H1 (cell line): ENCODE measurements around the gene TRIM65. TPM values are rescaled to one million over a fixed set of nuclear protein-coding genes. Genes with fewer than 3 reads are reported as not detected.

Experiments
- CTCF ChIA-PET: fragments of 300-600 bp; sonication (Branson Sonifier 250); formaldehyde crosslinking; loops from one replicate; lab custom pipeline; 2021; ENCODE audit not compliant: partially characterized antibody; lab: Charles Lee
- POLR2A ChIA-PET: fragments of 300-600 bp; sonication (Branson Sonifier 250); formaldehyde crosslinking; loops from one replicate; lab custom pipeline; 2021; ENCODE audit warnings: inconsistent platforms; ENCODE audit not compliant: partially characterized antibody; lab: Charles Lee
- DNase-seq, 2 experiments: peaks; one replicate each; pipeline versions ENCODE4 v3.0.0 to v3.0.0-alpha.2; 2010 to 2022; ENCODE audit warnings: low spot score in 2 of 2, low read depth in 1 of 2, mixed read lengths in 1 of 2
- FAIRE-seq: peaks from 2 replicates; lab custom pipeline; 2011; peaks lifted over from hg19 to GRCh38; lab: Jason Lieb, UNC
- H2AFZ ChIP-seq: 2 replicates; pipeline ENCODE4 v1.8.1; 2012; ENCODE audit warnings: low read length, inconsistent platforms
- H2AK5ac ChIP-seq: 2 replicates; pipeline ENCODE4 v1.6.1; 2013; ENCODE audit warnings: low read depth, low read length
- H2BK120ac ChIP-seq: replicated peaks from 2 replicates; pipeline ENCODE3; 2013; ENCODE audit warnings: low read depth, low read length, inconsistent platforms
- H2BK12ac ChIP-seq: 2 replicates; pipeline ENCODE4 v1.6.1; 2013; ENCODE audit warnings: low read depth, low read length
- H2BK15ac ChIP-seq: 2 replicates; pipeline ENCODE4 v1.6.1; 2013; ENCODE audit warnings: low read length
- H2BK20ac ChIP-seq: 2 replicates; pipeline ENCODE4 v1.6.1; 2013; ENCODE audit warnings: low read length
- H2BK5ac ChIP-seq: 2 replicates; pipeline ENCODE4 v1.6.1; 2013; ENCODE audit warnings: low read depth, low read length
- H3K14ac ChIP-seq: 2 replicates; pipeline ENCODE4 v1.6.1; 2013; ENCODE audit warnings: inconsistent platforms; ENCODE audit not compliant: insufficient read length
- H3K18ac ChIP-seq: 2 replicates; pipeline ENCODE4 v1.6.1; 2013; ENCODE audit warnings: low read length; ENCODE audit errors: extremely low read depth
- H3K23ac ChIP-seq: 2 replicates; pipeline ENCODE4 v1.6.1; 2013; ENCODE audit warnings: inconsistent platforms; ENCODE audit not compliant: insufficient read length
- H3K23me2 ChIP-seq: 2 replicates; pipeline ENCODE4 v1.6.1; 2013; ENCODE audit warnings: low read depth, low read length
- H3K27ac ChIP-seq: 2 replicates; pipeline ENCODE4 v1.6.1; 2011; ENCODE audit warnings: low read depth, low read length, inconsistent platforms
- H3K27me3 ChIP-seq, 4 experiments: replicated peaks in 1 of 4; 1 replicate in 1 of 4; 2 replicates in 3 of 4; pipeline versions ENCODE4 v1.6.1 to v1.8.1; 2011 to 2013; ENCODE audit warnings: low read length in 3 of 4, mild to moderate bottlenecking in 3 of 4, inconsistent platforms in 2 of 4, mixed read lengths in 2 of 4, moderate library complexity in 1 of 4; ENCODE audit not compliant: control insufficient read depth in 3 of 4, insufficient read depth in 3 of 4; ENCODE audit errors: extremely low read depth in 1 of 4
- H3K36me3 ChIP-seq, 4 experiments: 2 replicates each; pipeline versions ENCODE4 v1.6.1 to v1.8.1; 2011 to 2013; ENCODE audit warnings: mild to moderate bottlenecking in 4 of 4, low read length in 3 of 4, moderate library complexity in 2 of 4, control low read depth in 1 of 4, inconsistent platforms in 1 of 4; ENCODE audit not compliant: insufficient read depth in 4 of 4, control insufficient read depth in 2 of 4
- H3K4ac ChIP-seq: replicated peaks from 2 replicates; pipeline ENCODE3; 2013; ENCODE audit warnings: low read length, low read depth, mixed read lengths, inconsistent platforms; ENCODE audit not compliant: insufficient read length
- H3K4me1 ChIP-seq, 4 experiments: replicated peaks in 1 of 4; 1 replicate in 1 of 4; 2 replicates in 3 of 4; pipeline versions ENCODE4 v1.6.1 to v1.8.1; 2011 to 2013; ENCODE audit warnings: low read length in 3 of 4, inconsistent platforms in 2 of 4, mixed read lengths in 1 of 4; ENCODE audit not compliant: insufficient read depth in 4 of 4, control insufficient read depth in 3 of 4
- H3K4me2 ChIP-seq, 2 experiments: 2 replicates each; pipeline versions ENCODE4 v1.6.1 to v1.8.1; 2011 to 2013; ENCODE audit warnings: low read depth in 2 of 2, low read length in 2 of 2, control low read depth in 1 of 2, inconsistent platforms in 1 of 2, mild to moderate bottlenecking in 1 of 2; ENCODE audit not compliant: insufficient read depth in 1 of 2
- H3K4me3 ChIP-seq, 4 experiments: fragments of 200-600, 300-600 bp in 1 of 4; sonication (generic), shearing (Covaris generic), sonication (Bioruptor Twin) in 1 of 4; 2 replicates each; pipeline versions ENCODE4 v1.5.1 to v1.8.1; 2011 to 2016; ENCODE audit warnings: low read length in 4 of 4, low read depth in 3 of 4, control low read depth in 2 of 4, inconsistent platforms in 2 of 4, mild to moderate bottlenecking in 2 of 4, mixed read lengths in 1 of 4, moderate library complexity in 1 of 4; ENCODE audit not compliant: insufficient read depth in 2 of 4; ENCODE audit errors: extremely low read depth in 1 of 4
- H3K56ac ChIP-seq: replicated peaks from 2 replicates; pipeline ENCODE3; 2013; ENCODE audit warnings: low read depth, mild to moderate bottlenecking, mixed read lengths, low read length, inconsistent platforms; ENCODE audit not compliant: insufficient read length
- H3K79me1 ChIP-seq: 2 replicates; pipeline ENCODE4 v1.6.1; 2013; ENCODE audit warnings: low read depth, low read length, control low read depth
- H3K79me2 ChIP-seq, 2 experiments: 2 replicates each; pipeline versions ENCODE4 v1.6.1 to v1.8.1; 2012 to 2013; ENCODE audit warnings: low read length in 2 of 2, mild to moderate bottlenecking in 2 of 2, inconsistent platforms in 1 of 2; ENCODE audit not compliant: insufficient read depth in 2 of 2, control insufficient read depth in 1 of 2
- H3K9ac ChIP-seq, 4 experiments: replicated peaks in 1 of 4; 1 replicate in 1 of 4; 2 replicates in 3 of 4; pipeline versions ENCODE4 v1.6.1 to v1.8.1; 2011 to 2013; ENCODE audit warnings: low read depth in 3 of 4, low read length in 3 of 4, control low read depth in 2 of 4, mild to moderate bottlenecking in 2 of 4, moderate library complexity in 2 of 4, inconsistent platforms in 1 of 4; ENCODE audit errors: extremely low read depth in 1 of 4
- H3K9me3 ChIP-seq, 2 experiments: 2 replicates each; pipeline versions ENCODE4 v1.6.1 to v1.8.1; 2012 to 2013; ENCODE audit warnings: mild to moderate bottlenecking in 2 of 2, moderate library complexity in 2 of 2, control low read depth in 1 of 2, inconsistent platforms in 1 of 2, low read depth in 1 of 2, low read length in 1 of 2, mixed read lengths in 1 of 2; ENCODE audit not compliant: insufficient read depth in 2 of 2
- H4K20me1 ChIP-seq, 2 experiments: replicated peaks in 1 of 2; 2 replicates each; pipeline versions ENCODE3 to v1.8.1; 2011 to 2013; ENCODE audit warnings: inconsistent platforms in 2 of 2, low read length in 2 of 2, mild to moderate bottlenecking in 1 of 2; ENCODE audit not compliant: insufficient read depth in 2 of 2, control insufficient read depth in 1 of 2
- H4K5ac ChIP-seq: 2 replicates; pipeline ENCODE4 v1.6.1; 2013; ENCODE audit warnings: low read length, low read depth, mixed read lengths, inconsistent platforms; ENCODE audit not compliant: insufficient read length
- H4K8ac ChIP-seq: 2 replicates; pipeline ENCODE4 v1.8.0; 2013; ENCODE audit warnings: mild to moderate bottlenecking, moderate library complexity, low read length, inconsistent platforms; ENCODE audit not compliant: insufficient read depth; ENCODE audit errors: extremely low read depth
- H4K91ac ChIP-seq: replicated peaks from 2 replicates; pipeline ENCODE3; 2013; ENCODE audit warnings: low read length, mixed read lengths, inconsistent platforms; ENCODE audit not compliant: insufficient read length
- BCL11A ChIP-seq, 2 experiments: IDR thresholded peaks; one replicate each; pipeline ENCODE4 v1.6.1; 2011; ENCODE audit warnings: low read depth in 2 of 2, low read length in 2 of 2, mild to moderate bottlenecking in 2 of 2
- KDM1A ChIP-seq: fragments of 200-600, 300-600 bp; sonication (generic); IDR thresholded peaks from 2 replicates; pipeline ENCODE4 v1.7.1; 2016; ENCODE audit warnings: mild to moderate bottlenecking, low read length, borderline replicate concordance
- RAD21 ChIP-seq, 2 experiments: IDR thresholded peaks in 1 of 2; conservative IDR thresholded peaks in 1 of 2; 2 replicates each; pipeline ENCODE4 v1.6.1; 2011; ENCODE audit warnings: low read depth in 2 of 2, low read length in 2 of 2, improper control_type of control experiment in 1 of 2, inconsistent platforms in 1 of 2, mild to moderate bottlenecking in 1 of 2, moderate library complexity in 1 of 2
- SP1 ChIP-seq: IDR thresholded peaks from 2 replicates; pipeline ENCODE4 v1.6.1; 2011; ENCODE audit warnings: low read depth, low read length
- SP4 ChIP-seq: IDR thresholded peaks from 2 replicates; pipeline ENCODE4 v1.6.1; 2012; ENCODE audit warnings: low read length, inconsistent platforms
- TAF7 ChIP-seq: optimal IDR thresholded peaks from 2 replicates; pipeline ENCODE3; 2011; ENCODE audit warnings: low read depth, mild to moderate bottlenecking, inconsistent platforms, low read length, moderate library complexity, borderline replicate concordance
- WGBS, 2 experiments: shearing (Covaris generic) in 1 of 2; methylation state at CpG; one replicate each; pipeline versions ENCODE4 v1.1.6 to v1.1.7; 2013 to 2015; ENCODE audit warnings: low lambda C conversion rate in 2 of 2, mixed read lengths in 2 of 2, inconsistent platforms in 1 of 2, low coverage in 1 of 2, missing lambda C conversion rate in 1 of 2; ENCODE audit not compliant: insufficient replicate concordance in 2 of 2, insufficient coverage in 1 of 2, insufficient read length in 1 of 2; ENCODE audit errors: extremely low coverage in 1 of 2, missing lambda C conversion rate in 1 of 2; 5-methylcytosine and 5-hydroxymethylcytosine counted together
- polyA plus RNA-seq, 7 experiments: library from polyadenylated mRNA; depleted of rRNA in 3 of 7; stranded (reverse) in 5 of 7; unstranded in 2 of 7; fragments of >200 nt in 5 of 7; fragments of 200-250 nt in 2 of 7; gene quantifications; 1 replicate in 5 of 7; 2 replicates in 1 of 7; 4 replicates in 1 of 7; pipeline versions ENCODE4 v1.2.1 to v1.2.3, GENCODE V29; 2011 to 2013; ENCODE audit warnings: missing spikeins in 2 of 7, mixed read lengths in 2 of 7
- total RNA-seq: library from RNA; stranded (reverse); fragmentation: NEBNext Ultra II Directional; extraction: Animal tissue kit (Norgen Biotek cat#: 25700); gene quantifications from 2 replicates; pipeline ENCODE4 v1.2.1, GENCODE V29; 2021

Gene TRIM65
- total and polyA plus RNA-seq, 2 of the 8 experiments (the other 6 are each of a cell fraction or from before 2014, with no cell fraction given) = 21.2 to 48.6 TPM

DNA sequence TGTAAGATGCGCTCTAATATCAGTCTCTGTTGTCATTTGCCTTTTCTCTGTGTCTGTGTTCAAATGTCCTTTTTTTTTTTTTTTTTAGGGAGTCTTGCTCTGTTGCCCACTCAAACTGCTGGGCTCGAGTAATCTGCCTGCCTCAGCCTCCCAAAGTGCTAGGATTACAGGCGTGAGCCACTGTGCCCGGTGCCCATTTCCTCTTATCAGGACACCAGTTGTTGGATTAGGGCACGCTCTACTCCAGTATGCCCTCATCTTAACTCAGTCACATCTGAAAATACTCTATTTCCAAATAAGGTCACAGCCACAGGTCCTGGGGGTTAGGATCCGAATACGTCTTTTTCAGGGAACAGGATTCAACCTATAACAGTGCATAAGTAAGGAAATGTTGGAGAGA lies 16.5 kb downstream of the TRIM65 start:
- no peak overlapping the region for H2BK20ac ChIP-seq
- FAIRE-seq = no peak
- no peak overlapping the region for H3K4ac ChIP-seq
- H2BK15ac ChIP-seq = no peak overlapping the region
- no peak overlapping the region for H3K4me2 ChIP-seq
- H3K56ac ChIP-seq = no peak overlapping the region
- DNase-seq = no peak
- no peaks in the 10 kb centered on the region for H3K36me3 ChIP-seq
- H4K20me1 ChIP-seq = peaks cover 0 to 3% of the 10 kb centered on the region in 2 experiments
- no peak overlapping the region for H4K91ac ChIP-seq
- H3K23ac ChIP-seq = no peak overlapping the region
- no peak overlapping the region for H4K8ac ChIP-seq
- no peaks in the 10 kb centered on the region for H3K9me3 ChIP-seq
- no peak overlapping the region for H3K14ac ChIP-seq
- no peaks in the 10 kb centered on the region for H3K79me2 ChIP-seq
- H2AFZ ChIP-seq = no peak overlapping the region
- ChIA-PET POLR2A (interaction anchor here (0.6 to 12.1 kb wide), 6 partner anchors 12 to 538 kb away, joined by 3 to 143 read pairs (median 3); partner anchors contain the start of gene TRIM65), CTCF (interaction anchor here (0.8 to 5.4 kb wide), 6 partner anchors 13 to 122 kb away, joined by 3 to 69 read pairs (median 6); partner anchors contain the start of gene TRIM65)
- peaks cover 0 to 22% (median 12%) of the 10 kb centered on the region in 4 experiments; a peak in 6 of 7 replicates for H3K4me1 ChIP-seq
- H2BK120ac ChIP-seq = no peak overlapping the region
- H3K18ac ChIP-seq = no peak overlapping the region
- no peak overlapping the region for H2BK5ac ChIP-seq
- H3K9ac ChIP-seq = no peak overlapping the region
- peaks cover 10 to 31% (median 24%) of the 10 kb centered on the region in 4 experiments for H3K27me3 ChIP-seq
- H2BK12ac ChIP-seq = no peak overlapping the region
- no peaks in the 10 kb centered on the region for H3K79me1 ChIP-seq
- H3K23me2 ChIP-seq = peaks cover 15% of the 10 kb centered on the region; the same call in 1 of the 2 replicates
- H2AK5ac ChIP-seq = no peak overlapping the region
- no peak overlapping the region for H3K27ac ChIP-seq
- WGBS, 2 experiments = 90% methylated on average over 7 of the region's 7 CpGs; no CpG with 5 or more reads in 1 of the 2 experiments
- H3K4me3 ChIP-seq = no peak overlapping the region
- H4K5ac ChIP-seq = no peak overlapping the region
- TF ChIP-seq SP4 (no peak), RAD21 (IDR thresholded peaks at IDR 0.05 in 1 of 2, conservative IDR thresholded peaks at IDR 0.05 in 1 of 2; ENCODE audit: low read depth in 2 of 2, low read length in 2 of 2) (no peak), TAF7 (no peak), KDM1A (no peak), BCL11A (IDR thresholded peaks at IDR 0.05; ENCODE audit: low read depth in 2 of 2, low read length in 2 of 2) (no peak), SP1 (no peak)
